ENCODE measurements around the gene TRNAU1AP.

DNA sequence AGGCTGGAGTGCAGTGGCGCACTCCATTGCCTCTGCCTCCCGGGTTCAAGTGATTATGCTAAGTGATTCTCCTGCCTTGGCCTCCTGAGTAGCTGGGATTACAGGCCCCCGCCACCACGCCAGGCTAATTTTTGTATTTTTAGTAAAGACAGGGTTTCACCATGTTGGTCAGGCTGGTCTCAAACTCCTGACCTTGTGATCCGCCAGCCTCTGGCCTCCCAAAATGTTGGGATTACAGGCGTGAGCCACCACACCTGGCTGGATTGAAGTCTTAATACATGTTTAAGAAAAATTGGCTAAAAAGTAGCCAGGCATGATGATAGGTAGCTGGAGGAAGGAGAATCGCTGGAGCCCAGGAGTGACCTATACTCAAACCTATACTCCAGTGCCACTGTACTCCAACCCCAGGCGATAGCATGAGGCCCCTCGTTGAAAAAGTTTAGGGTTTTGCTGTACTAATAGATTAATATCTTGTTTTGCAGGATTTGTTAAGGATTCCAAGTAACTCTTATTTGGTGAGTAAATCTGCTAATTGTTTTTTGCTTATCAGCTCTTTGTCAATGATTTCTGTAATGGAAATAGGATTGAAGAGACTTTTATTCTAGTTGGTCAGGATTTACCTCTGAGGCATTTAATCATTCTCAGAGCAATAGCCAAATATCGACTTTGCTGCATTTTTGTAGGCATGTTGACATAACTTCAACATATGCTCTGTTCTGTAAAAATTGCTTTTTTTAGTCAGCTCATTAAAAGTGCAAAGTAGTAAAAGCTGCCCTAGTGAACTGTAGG lies 45.0 kb upstream of the TRNAU1AP start:
- TF ChIP-seq EZH2 (IDR thresholded peaks at IDR 0.05; ENCODE audit: insufficient read depth, poor library complexity, severe bottlenecking) = no peak
- no peak for TF ChIP-seq EZH2phosphoT487 (IDR thresholded peaks at IDR 0.05; ENCODE audit: insufficient read depth, low read depth)
